ENCODE measurements around the gene RRM1. TPM values are rescaled to one million over a fixed set of nuclear protein-coding genes. Genes with fewer than 3 reads are reported as not detected.

Gene RRM1
- total RNA-seq, 4 donors from 2014 or later: 69.8 to 137 (median 86.6) TPM

DNA sequence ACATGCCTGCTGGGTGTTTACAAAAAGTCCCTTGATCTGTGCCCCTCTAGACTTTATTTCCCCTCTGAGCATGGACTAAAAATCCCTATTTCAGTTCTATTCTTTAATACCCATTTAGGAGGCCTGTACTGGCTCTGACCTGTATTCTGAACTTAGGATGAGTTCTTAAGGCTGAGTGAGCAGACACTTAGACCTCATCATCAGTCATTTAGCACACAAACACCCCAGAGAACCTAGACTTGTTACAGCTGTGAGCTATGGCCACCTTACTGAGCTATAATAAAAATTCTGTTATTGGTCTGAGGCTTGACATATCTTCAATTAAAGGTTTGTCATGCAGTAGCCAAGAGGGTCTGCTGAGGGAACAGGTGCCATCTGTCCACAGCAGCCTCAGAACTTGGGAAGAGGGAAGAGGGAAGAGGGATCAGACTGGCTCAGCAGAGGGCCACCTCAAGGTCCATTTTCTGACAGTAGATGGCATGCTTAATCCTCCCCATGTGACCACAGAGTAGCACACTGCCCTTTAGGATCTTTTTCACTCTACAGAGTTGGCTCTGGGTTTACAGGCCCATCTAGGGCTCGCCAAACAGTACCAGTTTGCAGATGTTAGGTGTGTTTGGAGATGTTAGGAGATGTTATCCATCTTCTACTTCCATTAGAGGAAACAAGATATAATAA, 30.2 kb upstream of the RRM1 start:
- TF ChIP-seq POLR2A (IDR thresholded peaks at IDR 0.05): no peak
- TF ChIP-seq, protein P1, sequence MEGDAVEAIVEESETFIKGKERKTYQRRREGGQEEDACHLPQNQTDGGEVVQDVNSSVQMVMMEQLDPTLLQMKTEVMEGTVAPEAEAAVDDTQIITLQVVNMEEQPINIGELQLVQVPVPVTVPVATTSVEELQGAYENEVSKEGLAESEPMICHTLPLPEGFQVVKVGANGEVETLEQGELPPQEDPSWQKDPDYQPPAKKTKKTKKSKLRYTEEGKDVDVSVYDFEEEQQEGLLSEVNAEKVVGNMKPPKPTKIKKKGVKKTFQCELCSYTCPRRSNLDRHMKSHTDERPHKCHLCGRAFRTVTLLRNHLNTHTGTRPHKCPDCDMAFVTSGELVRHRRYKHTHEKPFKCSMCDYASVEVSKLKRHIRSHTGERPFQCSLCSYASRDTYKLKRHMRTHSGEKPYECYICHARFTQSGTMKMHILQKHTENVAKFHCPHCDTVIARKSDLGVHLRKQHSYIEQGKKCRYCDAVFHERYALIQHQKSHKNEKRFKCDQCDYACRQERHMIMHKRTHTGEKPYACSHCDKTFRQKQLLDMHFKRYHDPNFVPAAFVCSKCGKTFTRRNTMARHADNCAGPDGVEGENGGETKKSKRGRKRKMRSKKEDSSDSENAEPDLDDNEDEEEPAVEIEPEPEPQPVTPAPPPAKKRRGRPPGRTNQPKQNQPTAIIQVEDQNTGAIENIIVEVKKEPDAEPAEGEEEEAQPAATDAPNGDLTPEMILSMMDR (IDR thresholded peaks at IDR 0.05): no peak
- H3K4me3 ChIP-seq (ENCODE audit: low read depth, poor library complexity, severe bottlenecking): no peak overlapping the region
- no peak for DNase-seq (ENCODE audit: low spot score in 2 of 2)
- intact Hi-C loops (cut with DNase I; ENCODE audit: low total_unique reads): no loop called here
- 81 to 100% methylated on average over 1 of the region's 1 CpG for WGBS, 2 donors

GRCh38 chr11:4065086-4065485, 29.5 kb upstream of the RRM1 start:
- no peak for TF ChIP-seq POLR2A (IDR thresholded peaks at IDR 0.05)
- TF ChIP-seq, protein P1 (IDR thresholded peaks at IDR 0.05): no peak
- H3K4me3 ChIP-seq (ENCODE audit: low read depth, poor library complexity, severe bottlenecking): no peak overlapping the region
- no peak for DNase-seq (ENCODE audit: low spot score in 2 of 2)
- intact Hi-C loops (cut with DNase I; ENCODE audit: low total_unique reads): loop anchor here (5.0 kb wide), 1 partner anchor 223 kb away; the partner anchor contains the start of gene RHOG
- WGBS, 2 donors: 56 to 58% methylated on average over 1 of the region's 1 CpG

GRCh38 chr11:4065601-4066377, 28.8 kb upstream of the RRM1 start:
- intact Hi-C loops (cut with DNase I; ENCODE audit: low total_unique reads): loop anchor here (5.0 kb wide), 1 partner anchor 223 kb away; the partner anchor contains the start of gene RHOG
- 57 to 63% methylated on average over 2 of the region's 2 CpGs for WGBS, 2 donors

GRCh38 chr11:4066910-4067309, 27.7 kb upstream of the RRM1 start:
- intact Hi-C loops (cut with DNase I; ENCODE audit: low total_unique reads): loop anchor here (5.0 kb wide), 1 partner anchor 225 kb away; the partner anchor contains the start of gene RHOG
- TF ChIP-seq, protein P1 (IDR thresholded peaks at IDR 0.05): no peak
- TF ChIP-seq POLR2A (IDR thresholded peaks at IDR 0.05): no peak
- WGBS, 2 donors: 68 to 71% methylated on average over 5 of the region's 5 CpGs
- DNase-seq (ENCODE audit: low spot score in 2 of 2): no peak
- H3K4me3 ChIP-seq (ENCODE audit: low read depth, poor library complexity, severe bottlenecking): no peak overlapping the region

More at GRCh38 chr11:4065601-4066377, 28.8 kb upstream of the RRM1 start:
- no peak for DNase-seq (ENCODE audit: low spot score in 2 of 2)
- TF ChIP-seq, protein P1 (IDR thresholded peaks at IDR 0.05): no peak
- TF ChIP-seq POLR2A (IDR thresholded peaks at IDR 0.05): no peak
- H3K4me3 ChIP-seq (ENCODE audit: low read depth, poor library complexity, severe bottlenecking): no peak overlapping the region

DNA sequence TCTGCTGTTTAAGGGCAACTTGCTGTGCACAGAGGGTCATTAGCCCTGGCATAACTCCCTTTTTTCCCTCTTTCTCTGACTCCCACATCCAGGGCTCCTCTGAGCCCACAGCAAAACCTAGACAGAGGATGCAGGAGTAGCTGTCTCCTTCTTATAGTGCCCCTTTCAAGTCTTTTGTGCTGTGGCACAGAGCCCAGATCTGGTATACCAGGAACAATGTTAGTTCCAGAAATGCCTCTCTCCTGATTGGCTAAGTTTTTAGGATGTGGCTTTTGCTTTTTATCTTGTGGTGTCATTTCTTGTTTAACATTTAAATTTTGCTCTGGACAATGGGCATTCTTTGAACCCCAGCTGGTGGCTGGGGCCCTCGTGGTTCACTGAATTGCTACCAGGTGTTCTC, 25.6 kb upstream of the RRM1 start:
- no peak overlapping the region for H3K4me3 ChIP-seq (ENCODE audit: low read depth, poor library complexity, severe bottlenecking)
- no peak for TF ChIP-seq POLR2A (IDR thresholded peaks at IDR 0.05)
- TF ChIP-seq, protein P1 (IDR thresholded peaks at IDR 0.05): no peak
- WGBS, 2 donors: 74 to 75% methylated on average over 1 of the region's 1 CpG
- DNase-seq (ENCODE audit: low spot score in 2 of 2): no peak
- intact Hi-C loops (cut with DNase I; ENCODE audit: low total_unique reads): loop anchor here (5.0 kb wide), 1 partner anchor 227 kb away; the partner anchor contains the start of gene RHOG
